NCI-H1417 treated with DMSO at 0.1 percent for 48 hours (cell line): Measurements from ENCODE around the gene TIMP2.
"Not testable (repeated sequence)": the region's sequence is repeated elsewhere in the genome, so short reads cannot be mapped to it uniquely, and the experiment has no call there.

Experiments used
- DNase-seq: peaks from one replicate; lab custom pipeline; 2025; lab: John Stamatoyannopoulos, UW

The TIMP2 gene

DNA sequence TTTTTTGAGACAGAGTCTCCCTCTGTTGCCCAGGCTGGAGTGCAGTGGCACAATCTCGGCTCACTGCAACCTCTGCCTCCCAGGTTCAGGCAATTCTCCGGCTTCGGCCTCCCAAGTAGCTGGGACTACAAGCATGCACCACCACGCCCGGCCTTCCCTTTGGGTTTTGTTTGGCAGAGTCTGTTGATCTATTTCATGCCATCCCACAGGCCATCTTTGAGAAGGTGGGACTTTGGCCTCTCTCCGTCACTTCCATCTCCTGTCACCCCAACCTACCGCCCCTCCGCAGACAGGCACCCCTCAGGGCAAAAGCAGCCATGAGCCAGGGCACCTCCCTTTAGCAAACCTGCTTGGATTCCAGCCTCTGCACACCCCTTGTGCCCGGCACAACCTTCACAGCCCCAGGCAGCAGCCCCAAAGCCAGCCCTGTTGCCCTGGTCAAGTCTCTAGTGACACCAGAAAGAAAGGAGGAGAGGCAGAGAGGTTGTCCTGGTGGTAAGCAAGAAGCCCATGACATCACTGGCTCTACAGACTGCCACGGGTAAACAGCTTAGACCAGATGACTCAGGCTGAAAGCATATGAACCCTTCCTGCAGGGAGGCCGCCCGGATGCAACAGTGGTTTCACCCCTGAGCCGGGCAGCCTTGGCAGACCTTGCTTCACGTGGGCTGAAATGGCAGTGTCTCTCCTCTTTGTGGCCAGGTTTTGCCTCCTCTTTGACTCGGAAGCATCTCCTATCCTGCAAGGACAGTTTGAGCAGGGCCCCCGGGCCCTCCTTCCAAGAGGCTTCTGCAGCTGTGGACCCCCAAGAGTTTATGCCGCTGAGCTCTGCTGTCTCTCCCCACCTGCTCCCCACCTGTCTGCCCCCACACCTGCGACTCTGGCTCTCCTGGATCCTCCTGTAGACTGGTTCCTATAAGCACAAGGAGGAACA is 8.1 kb upstream of the TIMP2 start:
- DNase-seq: no peak

- DNase-seq: no peak
Observed at GRCh38 chr17:78929908-78930775, 5.0 kb upstream of the TIMP2 start.

DNA sequence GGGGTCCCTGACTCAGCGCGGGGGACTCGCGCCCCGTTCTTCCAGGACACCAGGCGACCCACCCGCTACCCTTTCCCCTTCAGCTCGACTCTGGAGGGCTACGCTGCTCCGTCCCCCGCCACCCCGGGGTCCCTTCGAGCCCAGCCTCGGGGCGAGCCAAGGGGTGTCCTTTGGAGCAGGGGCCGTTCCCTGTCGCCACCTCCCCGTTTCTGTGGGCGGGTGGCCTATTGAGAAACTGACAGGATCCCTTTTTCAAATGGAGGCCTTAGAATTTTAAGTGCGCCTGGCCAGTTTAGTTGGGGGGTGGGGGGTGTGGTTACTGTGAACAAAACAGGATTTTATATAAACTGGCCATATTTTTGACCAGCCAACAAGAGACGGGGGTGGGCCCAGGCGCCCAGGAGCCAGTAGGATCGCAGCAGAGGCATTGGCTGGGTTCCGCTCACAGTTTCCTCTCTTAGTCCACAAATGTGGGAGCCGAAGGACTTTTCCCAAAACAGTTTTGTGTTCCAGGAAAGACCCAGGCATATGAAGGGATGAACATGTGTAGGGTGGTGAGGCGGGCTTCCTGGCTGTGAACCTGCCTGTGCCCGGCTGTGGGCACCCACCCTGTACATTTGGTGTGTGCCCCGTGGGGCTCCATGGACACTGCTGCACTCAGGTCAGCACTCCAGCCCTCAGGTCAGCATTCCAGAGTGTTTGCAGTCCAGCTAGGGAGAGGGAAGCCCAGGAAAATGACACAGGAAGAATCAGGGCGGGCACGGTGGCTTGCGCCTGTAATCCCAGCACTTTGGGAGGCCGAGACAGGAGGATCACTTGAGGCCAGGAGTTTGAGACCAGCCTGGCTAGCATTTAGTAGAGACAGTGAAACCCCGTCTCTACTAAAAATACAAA is 722 bp upstream of the TIMP2 start:
- DNase-seq: no peak

DNA sequence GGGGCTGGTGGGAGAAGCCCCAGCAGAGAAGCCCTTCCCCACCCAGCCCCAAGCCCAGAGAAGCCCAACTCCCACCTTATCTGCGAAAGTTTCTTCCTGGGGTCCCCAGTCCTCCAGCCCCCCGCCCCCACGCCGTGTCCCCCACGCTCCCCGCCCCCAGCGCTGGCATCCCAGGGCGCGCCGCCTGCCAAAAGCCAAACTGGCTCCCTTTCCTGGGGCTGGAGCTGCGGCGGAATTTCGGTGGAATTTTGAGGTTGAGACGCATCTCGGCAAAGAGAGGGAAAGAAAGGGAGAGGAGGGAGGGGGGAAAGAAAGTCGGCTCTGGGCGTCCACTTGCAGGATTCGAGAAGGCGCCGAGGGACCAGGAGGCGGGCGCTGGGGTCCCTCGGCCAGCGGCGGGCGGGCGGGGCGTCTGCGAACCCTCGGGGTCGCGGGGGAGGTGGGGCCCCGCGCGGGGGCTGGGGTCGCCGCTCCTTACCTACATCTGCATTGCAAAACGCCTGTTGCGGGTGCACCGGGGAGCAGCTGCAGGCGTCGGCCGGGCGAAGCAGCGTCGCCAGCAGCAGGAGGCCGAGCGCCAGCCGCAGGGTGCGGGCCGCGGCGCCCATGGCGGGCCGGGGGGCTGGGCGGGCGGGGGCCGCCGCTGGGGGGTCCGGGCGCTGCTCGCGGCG is 571 bp downstream of the TIMP2 start:
- DNase-seq: no peak

- no peak for DNase-seq
Observed at GRCh38 chr17:78923660-78924453, 1.3 kb downstream of the TIMP2 start.

GRCh38 chr17:78922816-78923498 is 2.2 kb downstream of the TIMP2 start:
- no peak for DNase-seq

GRCh38 chr17:78921437-78921971 is 3.7 kb downstream of the TIMP2 start:
- DNase-seq: no peak

DNA sequence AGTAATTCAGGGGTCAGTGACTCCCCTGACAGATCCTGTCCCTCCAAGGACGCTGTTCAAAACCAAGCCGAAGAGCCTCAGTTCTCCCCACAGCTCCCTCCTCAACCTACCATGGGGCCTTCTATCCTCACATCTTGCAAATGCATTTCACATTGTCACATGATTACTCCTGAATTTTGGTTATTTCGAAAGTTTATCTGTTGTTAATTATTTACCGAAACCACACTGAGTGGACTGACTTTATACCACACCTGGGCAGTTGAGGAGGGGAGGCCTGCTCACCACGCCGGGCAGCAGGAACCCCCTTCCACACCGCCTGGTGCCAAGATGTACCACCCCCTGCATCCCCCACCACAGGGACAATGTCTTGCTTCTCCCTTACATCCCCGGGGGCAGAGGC is 4.7 kb downstream of the TIMP2 start:
- no peak for DNase-seq

GRCh38 chr17:78919861-78920450 is 5.2 kb downstream of the TIMP2 start:
- DNase-seq: no peak

DNA sequence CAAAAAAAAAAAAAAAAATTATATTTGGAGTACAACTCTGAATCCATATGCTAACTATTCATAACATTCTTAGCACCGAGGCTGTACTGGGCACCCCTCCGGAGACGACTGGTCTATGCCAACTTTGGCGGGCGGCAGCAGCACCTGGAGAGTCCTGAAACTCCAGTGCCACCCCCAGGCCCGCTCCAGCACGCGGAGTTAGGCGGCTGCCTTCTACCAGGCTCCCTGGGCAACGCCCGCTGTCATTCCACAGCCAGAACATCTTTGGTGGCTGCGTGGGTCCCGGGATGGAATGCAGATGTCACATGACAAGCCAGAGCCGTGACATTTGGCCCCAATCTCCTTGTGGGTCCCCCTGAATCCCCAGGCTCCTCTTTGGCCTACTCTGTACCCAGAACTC is 6.2 kb downstream of the TIMP2 start:
- no peak for DNase-seq

DNA sequence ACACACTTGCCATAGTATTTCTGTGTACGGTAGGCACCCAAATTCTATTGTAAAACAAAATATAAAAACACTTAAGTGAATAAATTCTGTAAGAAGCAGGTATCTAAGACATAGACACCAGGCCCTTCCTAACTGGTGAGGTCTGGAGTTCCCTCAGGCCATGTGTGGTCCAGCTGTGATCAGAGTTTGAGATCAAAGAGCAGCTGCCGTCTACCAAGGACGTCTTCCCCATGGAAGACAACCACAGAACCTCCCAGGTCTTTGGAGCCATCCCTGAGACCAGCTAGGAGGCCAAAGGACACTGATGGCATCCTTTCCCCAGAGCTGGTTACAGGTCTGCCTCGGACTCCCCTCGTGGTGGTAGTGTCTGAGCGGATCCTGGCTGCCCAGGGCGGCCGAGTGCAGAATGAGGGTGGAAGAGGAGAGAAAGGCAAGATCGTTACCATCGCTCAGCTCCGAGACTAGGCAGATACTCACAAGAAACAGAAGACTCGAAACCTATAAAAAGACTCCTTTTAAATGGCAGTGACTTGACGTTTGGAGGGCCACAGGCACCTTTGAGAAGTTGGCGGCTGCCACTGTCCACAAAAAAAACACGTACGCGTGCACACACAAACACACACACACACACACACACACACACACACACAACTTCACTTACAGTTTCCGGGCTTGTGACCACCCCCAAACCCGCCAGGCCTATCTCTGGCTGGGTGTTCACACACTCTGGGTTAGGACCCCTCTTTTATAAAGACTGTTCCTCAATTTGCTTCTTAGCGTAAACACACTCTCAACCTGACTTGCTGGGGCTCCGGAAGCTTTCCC is 7.5 kb downstream of the TIMP2 start:
- no peak for DNase-seq

DNA sequence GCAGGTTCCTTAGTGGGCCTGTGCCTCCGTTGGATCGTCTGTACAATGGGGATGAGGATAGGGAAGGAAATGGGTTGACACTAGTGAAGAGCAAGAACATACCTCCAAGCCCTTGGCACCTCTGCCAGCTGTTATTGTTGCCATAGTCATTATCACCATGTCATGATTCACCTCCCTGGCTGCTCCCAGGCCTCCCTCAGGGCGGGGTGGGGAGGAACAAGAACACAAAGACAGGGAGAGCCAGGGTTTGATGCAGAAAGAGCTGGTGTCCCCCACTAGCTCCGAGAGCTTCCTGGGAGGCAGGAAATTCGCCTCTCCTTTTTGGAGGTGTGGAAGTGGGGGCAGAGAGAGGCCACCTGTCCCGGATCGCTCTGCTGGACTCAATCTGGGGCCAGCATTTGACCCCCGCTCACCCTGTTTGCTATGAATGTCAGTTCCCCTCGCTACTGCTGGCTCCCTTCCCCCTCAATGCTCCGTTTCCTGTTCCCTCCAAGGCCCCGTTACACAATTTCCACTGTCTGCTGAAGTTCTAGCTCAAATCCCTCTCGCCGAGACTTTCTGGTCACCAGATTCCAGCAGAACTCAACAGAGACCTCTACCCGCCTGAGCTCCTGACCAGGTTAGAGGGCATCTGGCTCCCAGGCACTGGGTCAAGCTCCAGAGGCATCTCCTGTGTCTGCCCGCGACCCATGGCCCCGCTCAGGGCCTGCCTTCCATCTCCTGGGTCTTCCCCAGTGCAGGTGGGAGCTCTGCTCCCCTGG is 9.1 kb downstream of the TIMP2 start:
- DNase-seq: no peak

GRCh38 chr17:78913115-78913514 is 12.1 kb downstream of the TIMP2 start:
- no peak for DNase-seq

DNA sequence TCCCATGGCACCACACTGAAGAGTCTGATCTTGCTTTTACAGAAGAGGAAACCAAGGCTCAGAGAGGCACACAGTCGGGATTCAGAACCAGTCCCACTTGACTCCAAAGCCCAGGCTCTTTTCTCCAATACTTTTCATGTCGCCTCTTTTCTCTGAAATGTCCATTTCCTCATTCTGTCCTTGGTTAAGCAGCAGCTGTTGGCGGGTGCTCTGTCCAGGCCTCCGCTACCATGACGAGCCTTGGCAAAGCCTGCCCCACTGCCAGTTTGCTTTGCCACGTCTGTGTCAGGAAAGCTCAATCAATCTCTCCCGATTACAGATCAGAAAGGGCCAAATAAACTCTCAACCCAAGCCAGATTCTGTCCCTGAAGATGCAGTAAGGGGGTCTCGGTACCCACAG is 13.1 kb downstream of the TIMP2 start:
- no peak for DNase-seq

- not testable (repeated sequence) for DNase-seq
Observed at GRCh38 chr17:78911543-78911942, 13.6 kb downstream of the TIMP2 start.

DNA sequence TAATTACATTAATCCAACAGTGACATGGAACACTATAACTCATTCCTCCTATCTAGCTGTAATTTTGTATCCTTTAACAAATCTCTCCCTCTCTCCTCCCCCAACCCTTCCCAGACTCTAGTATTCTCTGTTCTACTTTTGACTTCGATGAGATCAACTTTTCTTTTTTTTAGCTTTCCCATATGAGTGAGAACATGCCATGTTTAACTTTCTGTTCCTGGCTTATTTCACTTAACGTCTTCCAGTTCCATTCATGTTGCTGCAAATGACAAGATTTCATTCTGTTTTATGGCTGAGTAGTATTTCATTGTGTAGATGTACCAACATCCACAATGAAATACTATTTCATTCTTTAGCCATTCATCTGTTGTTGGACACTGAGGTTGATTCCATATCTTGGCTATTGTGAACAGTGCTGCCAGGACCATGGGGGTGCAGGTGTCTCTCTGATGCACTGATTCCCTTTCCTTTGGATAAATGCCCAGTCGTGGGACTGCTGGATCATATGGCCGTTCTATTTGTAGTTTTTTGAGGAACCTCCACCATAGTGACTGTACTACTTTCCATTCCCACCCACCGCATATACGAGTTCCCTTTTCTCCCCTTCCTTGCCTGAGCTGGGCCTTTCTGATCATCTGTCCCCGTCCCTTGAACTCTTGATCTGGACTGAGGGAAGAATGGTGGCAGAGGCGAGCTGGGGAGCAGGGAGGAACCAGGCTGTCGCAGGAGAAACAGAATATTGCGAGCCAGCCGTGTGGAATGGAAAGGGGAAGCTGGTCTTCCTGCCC is 14.5 kb downstream of the TIMP2 start:
- DNase-seq: no peak

DNA sequence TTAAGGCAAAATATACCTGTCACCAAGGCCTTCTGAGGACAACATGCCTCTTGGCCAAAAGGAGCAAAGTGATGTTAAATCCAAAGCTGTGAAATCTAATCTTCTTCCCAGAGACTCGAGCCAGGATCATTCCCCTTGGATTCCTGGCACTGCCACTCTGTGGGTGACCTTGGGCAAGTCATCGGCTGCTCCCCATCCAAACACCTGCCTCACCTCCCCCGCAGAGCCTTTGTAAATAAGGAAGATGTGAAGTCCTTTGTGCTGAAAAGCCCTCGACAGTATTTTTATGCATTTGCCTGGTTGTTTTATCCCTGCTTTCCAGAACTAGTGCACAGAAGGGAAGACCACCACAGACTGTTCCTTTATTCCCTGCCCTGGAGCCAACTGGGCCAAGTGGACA is 16.8 kb downstream of the TIMP2 start:
- DNase-seq: no peak
